GM10847 (cell line): ENCODE measurements around the gene ADGRL3.

ENCODE experiments used
- POLR2A ChIP-seq: IDR thresholded peaks from 2 replicates; pipeline ENCODE4 v1.6.1; 2011; ENCODE audit not compliant: insufficient read length; ENCODE audit errors: extremely low read depth

ADGRL3 gene

GRCh38 chr4:61628282-61628681 is 428.2 kb downstream of the ADGRL3 start:
- TF ChIP-seq POLR2A = no peak

DNA sequence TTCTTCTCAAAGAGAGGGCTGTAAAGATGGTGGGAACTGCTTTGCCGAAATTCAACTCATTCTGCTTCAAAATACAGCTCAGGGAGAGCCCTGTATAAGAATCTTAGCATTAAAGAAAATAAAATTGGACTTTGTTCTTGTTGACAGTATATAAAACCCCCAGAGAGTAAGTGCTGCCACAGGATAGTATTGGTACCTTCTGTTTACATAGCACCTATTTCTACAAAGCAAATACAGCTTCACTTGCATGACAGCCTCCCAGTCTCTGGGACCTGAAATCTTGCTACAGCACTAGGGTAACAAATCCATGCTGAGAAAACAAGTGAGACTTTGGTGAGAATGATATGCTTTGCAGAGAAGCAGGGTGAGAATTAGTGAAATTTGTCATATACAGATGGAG is 428.6 kb downstream of the ADGRL3 start:
- no peak for TF ChIP-seq POLR2A

- TF ChIP-seq POLR2A = no peak
Observed at GRCh38 chr4:61630548-61630947, 430.4 kb downstream of the ADGRL3 start.

DNA sequence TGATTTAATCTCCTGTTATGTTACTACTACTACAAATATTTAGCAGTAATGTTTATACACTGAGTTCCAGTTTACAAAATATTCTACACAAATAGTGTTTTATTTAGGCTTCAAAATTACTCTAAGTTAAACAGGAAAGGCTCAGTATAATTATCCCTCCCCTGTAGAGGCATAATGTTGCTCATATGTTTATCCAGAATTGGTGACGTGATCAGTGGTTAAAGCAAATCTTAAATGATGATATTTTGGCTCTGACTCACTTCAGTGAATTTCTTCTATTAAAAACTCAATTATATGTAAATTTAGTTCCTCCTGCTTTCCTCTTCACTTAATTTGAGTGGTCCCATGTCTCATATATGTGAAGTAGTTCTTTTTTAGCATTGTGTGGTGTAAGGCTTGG is 438.5 kb downstream of the ADGRL3 start:
- TF ChIP-seq POLR2A = no peak

DNA sequence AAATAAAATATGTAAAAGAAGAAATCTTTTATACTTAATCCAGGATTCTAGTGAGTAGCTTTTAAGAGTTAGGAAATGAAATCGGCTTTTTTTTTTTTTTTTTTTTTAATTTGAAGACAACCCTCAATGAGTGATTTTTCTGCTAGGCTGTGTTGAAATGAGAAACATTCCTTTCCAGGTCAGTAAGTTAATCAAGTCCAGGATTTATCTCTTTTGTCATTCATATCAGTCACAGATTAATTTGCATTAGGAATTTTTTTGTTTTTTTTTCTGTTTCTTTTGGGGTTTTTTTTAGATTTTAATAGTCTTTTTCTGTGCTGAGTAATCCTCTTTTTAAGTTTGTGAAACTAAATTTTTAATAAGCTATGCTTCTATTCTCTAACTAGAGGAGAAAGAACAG is 448.1 kb downstream of the ADGRL3 start:
- no peak for TF ChIP-seq POLR2A

- no peak for TF ChIP-seq POLR2A
Observed at GRCh38 chr4:61657016-61657415, 456.9 kb downstream of the ADGRL3 start.

DNA sequence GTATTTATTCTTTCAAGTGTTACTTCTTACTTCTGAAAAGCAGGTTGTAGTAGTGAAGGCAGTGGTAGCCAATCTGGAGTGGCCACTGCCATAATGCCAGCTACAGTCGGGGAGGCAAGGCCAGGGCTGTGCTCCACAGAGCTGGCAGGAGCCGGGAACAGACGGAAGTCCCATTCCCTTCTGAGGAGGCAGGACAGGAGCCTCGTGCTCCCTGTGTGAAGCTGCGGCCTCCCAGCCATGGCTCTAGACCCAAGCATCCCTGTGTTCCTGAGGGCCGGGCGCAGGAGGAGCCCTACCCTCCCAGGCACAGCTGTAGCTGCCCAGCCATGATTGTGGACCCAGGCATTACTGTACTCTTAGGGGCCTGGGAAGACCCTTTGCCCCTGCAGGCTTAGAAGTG is 461.8 kb downstream of the ADGRL3 start:
- TF ChIP-seq POLR2A = no peak

DNA sequence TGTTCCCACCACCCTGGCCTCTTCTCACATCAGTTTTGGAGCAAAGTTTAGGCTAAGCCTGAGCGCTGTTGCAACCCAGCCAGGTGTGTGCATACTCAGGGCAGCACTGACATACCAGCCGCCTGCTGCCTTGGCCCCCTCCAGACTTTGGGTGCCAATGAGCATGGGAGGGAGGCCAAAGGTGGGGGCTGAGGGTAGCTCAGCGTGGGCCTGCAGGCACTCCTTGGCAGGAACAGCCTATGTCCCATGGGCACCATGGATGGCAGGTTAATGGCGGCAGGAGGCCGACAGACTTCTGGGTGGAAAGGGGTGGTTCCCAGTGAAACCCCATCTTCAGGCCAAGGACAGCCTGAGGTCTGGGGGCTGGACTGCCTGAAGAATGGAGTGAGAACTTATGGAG is 462.2 kb downstream of the ADGRL3 start:
- TF ChIP-seq POLR2A = no peak

GRCh38 chr4:61663310-61663709 is 463.2 kb downstream of the ADGRL3 start:
- no peak for TF ChIP-seq POLR2A

DNA sequence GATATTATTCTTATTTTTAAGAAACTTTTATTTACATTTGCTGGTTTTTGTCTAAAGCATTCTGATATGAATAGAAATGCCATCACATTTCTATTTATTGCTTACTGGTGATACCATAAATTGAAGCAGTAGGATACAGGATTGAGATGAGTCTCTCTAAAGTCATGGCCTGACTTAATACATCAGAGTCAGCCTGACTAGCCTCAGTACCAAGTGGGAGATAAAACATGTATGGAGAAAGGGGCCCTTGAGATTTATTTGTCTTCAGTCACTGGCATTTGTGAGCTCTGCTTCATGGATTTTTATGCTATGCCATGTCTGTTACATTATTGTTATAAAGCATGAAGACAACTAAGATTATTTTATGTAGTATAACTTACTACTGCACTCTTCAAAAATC is 465.5 kb downstream of the ADGRL3 start:
- no peak for TF ChIP-seq POLR2A

DNA sequence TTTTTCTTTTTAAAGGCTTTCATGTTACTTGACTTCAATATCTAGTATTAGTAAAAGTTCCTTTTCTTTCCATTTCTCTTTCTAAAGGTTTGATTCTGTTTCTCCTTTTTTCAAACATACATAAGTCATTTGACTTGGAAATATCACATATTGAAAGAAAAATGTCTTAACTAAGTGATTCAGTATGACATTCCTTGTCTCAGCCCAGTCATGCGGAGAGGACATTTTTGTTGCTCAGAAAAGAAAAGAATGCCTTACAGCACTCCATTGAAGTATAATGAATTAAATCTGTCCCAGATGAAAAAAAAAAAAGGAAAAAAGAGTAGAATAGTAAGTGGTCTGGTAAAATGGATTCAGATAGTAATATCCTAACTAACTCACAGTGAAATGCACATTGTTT is 466.1 kb downstream of the ADGRL3 start:
- TF ChIP-seq POLR2A = no peak

GRCh38 chr4:61671599-61671998 is 471.5 kb downstream of the ADGRL3 start:
- no peak for TF ChIP-seq POLR2A

GRCh38 chr4:61675464-61675863 is 475.3 kb downstream of the ADGRL3 start:
- no peak for TF ChIP-seq POLR2A

- TF ChIP-seq POLR2A = no peak
Observed at GRCh38 chr4:61678297-61678696, 478.2 kb downstream of the ADGRL3 start.

DNA sequence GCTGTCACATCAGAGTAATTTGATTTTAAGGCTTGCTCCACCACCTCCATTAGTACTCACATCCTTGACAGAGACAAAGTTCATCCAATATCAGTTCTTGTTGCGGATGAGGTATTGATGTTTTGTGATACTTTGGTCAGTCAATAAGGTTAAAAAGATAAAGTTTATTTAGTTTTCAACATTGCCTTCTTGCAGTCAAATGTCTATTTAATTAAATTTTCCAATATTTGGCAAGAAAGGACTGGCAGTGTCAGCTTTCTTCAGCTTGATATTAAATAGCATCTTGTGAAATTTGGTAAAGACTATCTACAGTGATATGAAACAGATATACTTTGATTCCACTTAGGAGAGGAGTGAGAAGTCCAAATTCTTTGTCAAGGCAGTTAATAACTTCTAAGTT is 493.4 kb downstream of the ADGRL3 start:
- no peak for TF ChIP-seq POLR2A

DNA sequence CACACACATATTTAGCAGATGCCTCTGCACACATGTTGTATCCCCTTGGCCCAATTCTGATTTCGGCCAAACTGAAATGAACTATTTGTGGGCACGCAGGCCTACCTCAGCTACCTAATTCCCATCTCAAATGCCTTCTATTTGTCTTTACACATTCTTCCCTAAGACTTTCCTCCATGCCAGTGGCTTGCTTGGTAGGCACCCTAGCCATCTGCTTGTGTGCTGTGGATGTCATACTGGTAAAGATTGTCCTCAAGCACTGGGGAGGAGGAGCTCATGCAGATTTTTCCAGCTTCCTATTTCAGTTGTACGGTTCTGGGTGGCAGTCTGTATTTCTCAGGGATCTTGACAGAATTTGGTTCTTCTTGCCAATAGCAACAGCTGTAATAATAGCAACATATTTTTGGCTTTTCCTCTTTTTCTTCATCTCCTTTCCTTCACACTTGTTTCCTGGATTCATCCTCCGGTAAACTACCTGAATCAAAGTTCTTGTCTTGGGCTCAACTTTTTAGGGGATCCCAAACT is 514.3 kb downstream of the ADGRL3 start:
- no peak for TF ChIP-seq POLR2A

- TF ChIP-seq POLR2A = no peak
Observed at GRCh38 chr4:61716426-61716825, 516.3 kb downstream of the ADGRL3 start.

GRCh38 chr4:61723492-61723891 is 523.4 kb downstream of the ADGRL3 start:
- no peak for TF ChIP-seq POLR2A
